HepG2 (cell line): ENCODE results near the gene MEAF6. TPM values are rescaled to one million over a fixed set of nuclear protein-coding genes. Genes with fewer than 3 reads are reported as not detected.
A peak's percentile ranks its signal among the peaks of the same experiment; 100 is the strongest.

Experiments used
- CREB1 ChIP-seq, 2 experiments: fragments of 450-650 bp in 1 of 2; IDR thresholded peaks; 2 replicates each; pipeline ENCODE4 v1.6.1; 2016 to 2017; ENCODE audit warnings: control low read depth in 1 of 2, mild to moderate bottlenecking in 1 of 2, missing compliant biosample characterization in 1 of 2, missing genetic modification characterization in 1 of 2
- ELF3 ChIP-seq: IDR thresholded peaks from 2 replicates; pipeline ENCODE4 v1.6.1; 2016; ENCODE audit warnings: missing genetic modification reagents, missing compliant biosample characterization
- EZH2 ChIP-seq: conservative IDR thresholded peaks from 2 replicates; pipeline ENCODE4 v1.6.1; 2012; ENCODE audit warnings: mild to moderate bottlenecking, low read depth, low read length, moderate library complexity
- KMT2B ChIP-seq: IDR thresholded peaks from 2 replicates; pipeline ENCODE4 v1.6.1; 2016; ENCODE audit warnings: missing genetic modification reagents, missing compliant biosample characterization
- MED8 ChIP-seq: sonication (generic); formaldehyde crosslinking; IDR thresholded peaks from 2 replicates; pipeline ENCODE4 v1.8.1; 2023; ENCODE audit warnings: mild to moderate bottlenecking, missing genetic modification reagents; ENCODE audit not compliant: insufficient replicate concordance
- NFE2L2 ChIP-seq: fragments of 150-350 bp; IDR thresholded peaks from 2 replicates; pipeline ENCODE4 v1.6.1; 2014; ENCODE audit warnings: low read length
- NFIB ChIP-seq: sonication (generic); formaldehyde crosslinking; IDR thresholded peaks from 2 replicates; pipeline ENCODE4 v1.9.0; 2021; ENCODE audit warnings: missing genetic modification reagents, mild to moderate bottlenecking, borderline replicate concordance
- POLR2G ChIP-seq: fragments of 200-400 bp; formaldehyde crosslinking; IDR thresholded peaks from 2 replicates; pipeline ENCODE4 v1.6.1; 2018; ENCODE audit warnings: mild to moderate bottlenecking, low read depth, low read length, moderate library complexity
- REXO4 ChIP-seq: sonication (generic); formaldehyde crosslinking; IDR thresholded peaks from 2 replicates; pipeline ENCODE4 v1.8.0; 2022; ENCODE audit warnings: missing genetic modification reagents, mild to moderate bottlenecking, borderline replicate concordance
- SRF ChIP-seq: IDR thresholded peaks from 2 replicates; pipeline ENCODE4 v1.6.1; 2011; ENCODE audit warnings: mild to moderate bottlenecking, low read depth, low read length, moderate library complexity
- TMF1 ChIP-seq: sonication (generic); formaldehyde crosslinking; IDR thresholded peaks from 2 replicates; pipeline ENCODE4 v1.8.1; 2022; ENCODE audit warnings: low read depth, missing genetic modification reagents
- TRAFD1 ChIP-seq: sonication (generic); formaldehyde crosslinking; IDR thresholded peaks from 2 replicates; pipeline ENCODE4 v1.5.1; 2020; ENCODE audit warnings: missing genetic modification reagents, mild to moderate bottlenecking, borderline replicate concordance
- TRIM22 ChIP-seq: fragments of 450-650 bp; IDR thresholded peaks from 2 replicates; pipeline ENCODE4 v1.6.1; 2017
- ZKSCAN1 ChIP-seq: fragments of 150-350 bp; IDR thresholded peaks from 2 replicates; pipeline ENCODE4 v1.6.1; 2014; ENCODE audit warnings: low read length
- ZNF260 ChIP-seq: sonication (generic); formaldehyde crosslinking; IDR thresholded peaks from 2 replicates; pipeline ENCODE4 v1.4.0; 2020; ENCODE audit warnings: missing genetic modification reagents, low read depth, mild to moderate bottlenecking, borderline replicate concordance
- ZNF263 ChIP-seq: sonication (generic); formaldehyde crosslinking; IDR thresholded peaks from 2 replicates; pipeline ENCODE4 v1.4.0; 2020; ENCODE audit warnings: missing genetic modification reagents
- ZNF343 ChIP-seq: sonication (generic); formaldehyde crosslinking; IDR thresholded peaks from 2 replicates; pipeline ENCODE4 v1.4.0; 2020; ENCODE audit warnings: mild to moderate bottlenecking, missing genetic modification reagents
- ZNF354B ChIP-seq: sonication (generic); formaldehyde crosslinking; IDR thresholded peaks from 2 replicates; pipeline ENCODE4 v1.8.0; 2022; ENCODE audit warnings: mild to moderate bottlenecking, missing genetic modification reagents
- ZNF552 ChIP-seq: sonication (generic); formaldehyde crosslinking; IDR thresholded peaks from 2 replicates; pipeline ENCODE4 v1.9.0; 2022; ENCODE audit warnings: missing genetic modification reagents, mild to moderate bottlenecking, borderline replicate concordance
- ZNF564 ChIP-seq: sonication (generic); formaldehyde crosslinking; IDR thresholded peaks from 2 replicates; pipeline ENCODE4 v1.8.1; 2023; ENCODE audit warnings: mild to moderate bottlenecking, missing genetic modification reagents
- ZNF629 ChIP-seq: sonication (generic); formaldehyde crosslinking; conservative IDR thresholded peaks from 2 replicates; pipeline ENCODE4 v1.5.0; 2020; ENCODE audit warnings: missing genetic modification reagents
- ZNF788 ChIP-seq: sonication (generic); formaldehyde crosslinking; IDR thresholded peaks from 2 replicates; pipeline ENCODE4 v1.5.0; 2020; ENCODE audit warnings: mild to moderate bottlenecking, missing genetic modification reagents, borderline replicate concordance
- ZNF850 ChIP-seq: sonication (generic); formaldehyde crosslinking; conservative IDR thresholded peaks from 2 replicates; pipeline ENCODE4 v1.9.0; 2021; ENCODE audit warnings: mild to moderate bottlenecking, missing genetic modification reagents
- polyA plus RNA-seq, 8 experiments: library from polyadenylated mRNA; depleted of rRNA in 3 of 8; stranded (reverse) in 7 of 8; unstranded in 1 of 8; fragments of >200 nt; fragmentation: Illumina TruSeq in 4 of 8; extraction: Trizol in 4 of 8; gene quantifications; 2 replicates each; pipeline versions ENCODE4 v1.2.1 to v1.2.3, GENCODE V29; 2011 to 2016; ENCODE audit warnings: low read depth in 4 of 8, missing spikeins in 1 of 8, mixed read lengths in 1 of 8; ENCODE audit not compliant: insufficient read depth in 1 of 8
- total RNA-seq, 5 experiments: library from RNA; depleted of rRNA; stranded (reverse); fragments of >200 nt; fragmentation: Illumina TruSeq; extraction: Trizol; gene quantifications; 2 replicates each; pipeline ENCODE4 v1.2.3, GENCODE V29; 2016; ENCODE audit warnings: low read depth in 1 of 5
- TF ChIP-seq, protein P1 (sequence below): sonication (generic); formaldehyde crosslinking; IDR thresholded peaks from 2 replicates; pipeline ENCODE4 v1.4.0; 2020; ENCODE audit warnings: missing genetic modification reagents

Gene MEAF6
- total and polyA plus RNA-seq, 2 of the 13 experiments (the other 11 are each of a cell fraction or from before 2014, with no cell fraction given) = 29.5 to 45.6 TPM

DNA sequence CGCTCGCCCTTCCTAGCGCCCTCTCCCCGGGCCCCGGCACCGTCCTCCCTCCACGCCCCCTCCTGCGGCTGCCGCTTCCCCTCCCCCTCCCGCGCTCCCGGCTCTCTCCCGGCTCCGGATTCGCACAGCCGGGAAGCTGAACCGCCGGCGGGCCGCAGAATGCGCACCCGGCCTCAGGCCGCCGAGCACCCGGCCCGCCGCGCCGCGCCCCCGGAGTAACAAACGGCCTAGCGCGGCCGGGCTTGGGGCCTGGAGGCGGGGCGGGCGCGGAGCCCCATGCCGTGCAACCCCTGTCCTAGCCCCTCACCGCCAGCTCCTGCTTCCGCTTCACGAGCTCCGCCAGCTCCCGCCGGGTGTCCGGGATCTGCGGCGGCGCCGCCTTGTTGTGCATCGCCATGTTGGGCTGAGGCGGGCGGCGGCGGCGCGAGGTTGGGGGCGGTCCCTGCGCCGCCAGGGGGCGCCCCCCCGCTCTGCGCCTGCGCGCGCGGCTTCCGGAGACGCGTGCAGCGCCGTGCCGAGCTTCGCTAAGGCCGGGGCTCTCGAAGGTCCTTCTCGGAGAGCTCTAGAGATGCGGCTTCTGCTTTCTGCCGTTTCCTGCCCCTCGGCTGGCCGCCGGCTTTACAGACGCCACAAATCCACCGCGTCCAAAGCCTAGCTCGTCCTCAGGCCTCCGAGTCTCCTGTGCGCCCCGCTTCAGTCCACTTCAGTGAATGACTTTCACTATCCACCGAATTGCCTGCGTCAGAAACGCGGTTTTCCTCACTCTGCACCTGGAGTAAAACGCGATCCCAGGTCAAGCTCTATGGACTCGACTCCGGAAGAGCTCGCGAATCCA is at the start of gene MEAF6 (continued):
- TF ChIP-seq ZNF788 (CRISPR knock-in tag) (no peak; the same call in 1 of the 2 replicates), MED8 (CRISPR knock-in tag) (peak; percentile 10), SRF (no peak), ZNF343 (CRISPR knock-in tag) (peak; percentile 63; the same call in 1 of the 2 replicates), ZKSCAN1 (no peak), EZH2 (no peak), ZNF564 (CRISPR knock-in tag) (0 out of 2 replicates have a peak, but pooled peaks have one; percentile 55), ZNF629 (CRISPR knock-in tag) (0 out of 2 replicates have a peak, but pooled peaks have one; percentile 31), ZNF552 (peak; percentile 94; the same call in 1 of the 2 replicates), ZNF850 (CRISPR knock-in tag) (no peak), CREB1 (IDR thresholded peaks at IDR 0.05) (no peak), CREB1 (CRISPR knock-in tag; IDR thresholded peaks at IDR 0.05) (peak; percentile 69; the same call in 1 of the 2 replicates), TMF1 (CRISPR knock-in tag) (0 out of 2 replicates have a peak, but pooled peaks have one; percentile 32), TRAFD1 (CRISPR knock-in tag) (no peak; the same call in 1 of the 2 replicates), NFE2L2 (no peak), NFIB (CRISPR knock-in tag) (no peak), POLR2G (peak; percentile 90), REXO4 (no peak), KMT2B (CRISPR knock-in tag) (peak; percentile 79), ZNF263 (CRISPR knock-in tag) (peak; percentile 78), ZNF260 (CRISPR knock-in tag) (no peak), TRIM22 (no peak), ELF3 (CRISPR knock-in tag) (peak; percentile 65; the same call in 1 of the 2 replicates), ZNF354B (CRISPR knock-in tag) (no peak)
- TF ChIP-seq, protein P1, sequence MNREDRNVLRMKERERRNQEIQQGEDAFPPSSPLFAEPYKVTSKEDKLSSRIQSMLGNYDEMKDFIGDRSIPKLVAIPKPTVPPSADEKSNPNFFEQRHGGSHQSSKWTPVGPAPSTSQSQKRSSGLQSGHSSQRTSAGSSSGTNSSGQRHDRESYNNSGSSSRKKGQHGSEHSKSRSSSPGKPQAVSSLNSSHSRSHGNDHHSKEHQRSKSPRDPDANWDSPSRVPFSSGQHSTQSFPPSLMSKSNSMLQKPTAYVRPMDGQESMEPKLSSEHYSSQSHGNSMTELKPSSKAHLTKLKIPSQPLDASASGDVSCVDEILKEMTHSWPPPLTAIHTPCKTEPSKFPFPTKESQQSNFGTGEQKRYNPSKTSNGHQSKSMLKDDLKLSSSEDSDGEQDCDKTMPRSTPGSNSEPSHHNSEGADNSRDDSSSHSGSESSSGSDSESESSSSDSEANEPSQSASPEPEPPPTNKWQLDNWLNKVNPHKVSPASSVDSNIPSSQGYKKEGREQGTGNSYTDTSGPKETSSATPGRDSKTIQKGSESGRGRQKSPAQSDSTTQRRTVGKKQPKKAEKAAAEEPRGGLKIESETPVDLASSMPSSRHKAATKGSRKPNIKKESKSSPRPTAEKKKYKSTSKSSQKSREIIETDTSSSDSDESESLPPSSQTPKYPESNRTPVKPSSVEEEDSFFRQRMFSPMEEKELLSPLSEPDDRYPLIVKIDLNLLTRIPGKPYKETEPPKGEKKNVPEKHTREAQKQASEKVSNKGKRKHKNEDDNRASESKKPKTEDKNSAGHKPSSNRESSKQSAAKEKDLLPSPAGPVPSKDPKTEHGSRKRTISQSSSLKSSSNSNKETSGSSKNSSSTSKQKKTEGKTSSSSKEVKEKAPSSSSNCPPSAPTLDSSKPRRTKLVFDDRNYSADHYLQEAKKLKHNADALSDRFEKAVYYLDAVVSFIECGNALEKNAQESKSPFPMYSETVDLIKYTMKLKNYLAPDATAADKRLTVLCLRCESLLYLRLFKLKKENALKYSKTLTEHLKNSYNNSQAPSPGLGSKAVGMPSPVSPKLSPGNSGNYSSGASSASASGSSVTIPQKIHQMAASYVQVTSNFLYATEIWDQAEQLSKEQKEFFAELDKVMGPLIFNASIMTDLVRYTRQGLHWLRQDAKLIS (CRISPR knock-in tag) = no peak
